Calu3 (cell line): Measurements from ENCODE around the gene SLCO2B1. TPM values are rescaled to one million over a fixed set of nuclear protein-coding genes. Genes with fewer than 3 reads are reported as not detected.

Source experiments
- BruUV-seq: library from RNA; stranded (reverse); fragments of 400-500 nt; replicated peaks from 2 replicates; lab custom pipeline; 2021; lab: Mats Ljungman, UMichigan
- CTCF ChIA-PET: fragments of 300-600 bp; sonication (Branson Sonifier 250); formaldehyde crosslinking; loops from one replicate; lab custom pipeline; 2022; ENCODE audit warnings: antibody characterized with exemption; lab: Charles Lee
- DNase-seq: peaks from one replicate; pipeline ENCODE4 v3.0.0; 2022
- H3K27ac Mint-ChIP-seq: one replicate; pipeline ENCODE4 v1.8.0; 2022; ENCODE audit warnings: mixed read lengths; ENCODE audit not compliant: unreplicated experiment
- H3K27me3 Mint-ChIP-seq: one replicate; pipeline ENCODE4 v1.8.0; 2022; ENCODE audit warnings: mixed read lengths; ENCODE audit not compliant: unreplicated experiment
- H3K36me3 Mint-ChIP-seq: one replicate; pipeline ENCODE4 v1.8.0; 2022; ENCODE audit warnings: mild to moderate bottlenecking, moderate library complexity, mixed read lengths; ENCODE audit not compliant: insufficient read depth, unreplicated experiment
- H3K4me1 Mint-ChIP-seq: one replicate; pipeline ENCODE4 v1.8.0; 2022; ENCODE audit warnings: mild to moderate bottlenecking, low read depth, mixed read lengths; ENCODE audit not compliant: unreplicated experiment
- H3K4me3 Mint-ChIP-seq: one replicate; pipeline ENCODE4 v1.8.0; 2022; ENCODE audit warnings: mild to moderate bottlenecking, low read depth, moderate library complexity, mixed read lengths; ENCODE audit not compliant: unreplicated experiment
- H3K9me3 Mint-ChIP-seq: one replicate; pipeline ENCODE4 v1.8.0; 2022; ENCODE audit warnings: low read depth, mixed read lengths; ENCODE audit not compliant: unreplicated experiment
- CTCF ChIP-seq: fragments of 200-600 bp; IDR thresholded peaks from one replicate; pipeline ENCODE4 v1.8.0; 2022; ENCODE audit warnings: antibody characterized with exemption; ENCODE audit not compliant: unreplicated experiment
- intact Hi-C: fragments of 100-400 bp; cut with micrococcal nuclease; formaldehyde crosslinking; loops from one replicate; pipeline ENCODE4 v1.10.0; 2022; ENCODE audit not compliant: unreplicated experiment
- total RNA-seq: library from RNA; stranded (reverse); gene quantifications from 2 replicates; pipeline ENCODE4 v1.2.3, GENCODE V29; 2022

Gene SLCO2B1
- total RNA-seq, 1 experiment from 2014 or later = 0.31 TPM

- CTCF ChIA-PET = no interaction called here
- BruUV-seq = no TSS peak
- no peak for TF ChIP-seq CTCF
- Mint-ChIP-seq H3K27me3 (peaks cover 88% of the 10 kb centered on the region), H3K36me3 (no peaks in the 10 kb centered on the region), H3K4me3 (no peak overlapping the region), H3K4me1 (no peaks in the 10 kb centered on the region), H3K9me3 (peaks cover 3% of the 10 kb centered on the region), H3K27ac (no peak overlapping the region)
- intact Hi-C loops = loop anchor here (1.0 kb wide), 1 partner anchor 19 kb away; no protein-coding TSS in a partner anchor
- peak; percentile 67 for DNase-seq
These were observed 82.9 kb downstream of the SLCO2B1 start for GRCh38 chr11:75233754-75234172.

- Mint-ChIP-seq H3K27me3 (peaks cover 89% of the 10 kb centered on the region), H3K4me3 (no peak overlapping the region), H3K27ac (no peak overlapping the region), H3K36me3 (peaks cover 4% of the 10 kb centered on the region), H3K9me3 (peaks cover 3% of the 10 kb centered on the region), H3K4me1 (no peaks in the 10 kb centered on the region)
- CTCF ChIA-PET = no interaction called here
- no peak for DNase-seq
- TF ChIP-seq CTCF = no peak
- no TSS peak for BruUV-seq
- intact Hi-C loops = no loop called here
These were observed 85.2 kb downstream of the SLCO2B1 start for GRCh38 chr11:75236062-75236461.

- CTCF ChIA-PET = no interaction called here
These were observed 86.1 kb downstream of the SLCO2B1 start for GRCh38 chr11:75237050-75237449.

GRCh38 chr11:75238595-75239440 is 87.9 kb downstream of the SLCO2B1 start:
- Mint-ChIP-seq H3K9me3 (peaks cover 1% of the 10 kb centered on the region), H3K27me3 (peaks cover 83% of the 10 kb centered on the region), H3K4me3 (no peak overlapping the region), H3K4me1 (no peaks in the 10 kb centered on the region), H3K27ac (no peak overlapping the region), H3K36me3 (peaks cover 9% of the 10 kb centered on the region)
- TF ChIP-seq CTCF = no peak
- CTCF ChIA-PET = interaction anchor here (1.1 kb wide), 1 partner anchor 10 kb away, joined by 4 read pairs; no protein-coding TSS in a partner anchor
- intact Hi-C loops = no loop called here
- no TSS peak for BruUV-seq
- DNase-seq = no peak

More at GRCh38 chr11:75237050-75237449, 86.1 kb downstream of the SLCO2B1 start:
- Mint-ChIP-seq H3K27ac (no peak overlapping the region), H3K27me3 (peaks cover 82% of the 10 kb centered on the region), H3K9me3 (peaks cover 3% of the 10 kb centered on the region), H3K4me1 (no peaks in the 10 kb centered on the region), H3K36me3 (peaks cover 4% of the 10 kb centered on the region), H3K4me3 (no peak overlapping the region)
- intact Hi-C loops = no loop called here
- TF ChIP-seq CTCF = no peak
- BruUV-seq = no TSS peak
- no peak for DNase-seq
